DND-41 (cell line): ENCODE data around the gene MINK1.

ENCODE experiments used
- EZH2 ChIP-seq: IDR thresholded peaks from 3 replicates; pipeline ENCODE4 v1.6.1; 2012; ENCODE audit warnings: borderline replicate concordance, low read depth, mild to moderate bottlenecking, moderate library complexity, low read length, inconsistent platforms; ENCODE audit not compliant: severe bottlenecking
- TF ChIP-seq, protein P1 (sequence below): IDR thresholded peaks from 2 replicates; pipeline ENCODE4 v1.5.1; 2012; ENCODE audit warnings: borderline replicate concordance, low read length, moderate library complexity, mild to moderate bottlenecking; ENCODE audit not compliant: poor library complexity, severe bottlenecking; ENCODE audit errors: extremely low read depth

DNA sequence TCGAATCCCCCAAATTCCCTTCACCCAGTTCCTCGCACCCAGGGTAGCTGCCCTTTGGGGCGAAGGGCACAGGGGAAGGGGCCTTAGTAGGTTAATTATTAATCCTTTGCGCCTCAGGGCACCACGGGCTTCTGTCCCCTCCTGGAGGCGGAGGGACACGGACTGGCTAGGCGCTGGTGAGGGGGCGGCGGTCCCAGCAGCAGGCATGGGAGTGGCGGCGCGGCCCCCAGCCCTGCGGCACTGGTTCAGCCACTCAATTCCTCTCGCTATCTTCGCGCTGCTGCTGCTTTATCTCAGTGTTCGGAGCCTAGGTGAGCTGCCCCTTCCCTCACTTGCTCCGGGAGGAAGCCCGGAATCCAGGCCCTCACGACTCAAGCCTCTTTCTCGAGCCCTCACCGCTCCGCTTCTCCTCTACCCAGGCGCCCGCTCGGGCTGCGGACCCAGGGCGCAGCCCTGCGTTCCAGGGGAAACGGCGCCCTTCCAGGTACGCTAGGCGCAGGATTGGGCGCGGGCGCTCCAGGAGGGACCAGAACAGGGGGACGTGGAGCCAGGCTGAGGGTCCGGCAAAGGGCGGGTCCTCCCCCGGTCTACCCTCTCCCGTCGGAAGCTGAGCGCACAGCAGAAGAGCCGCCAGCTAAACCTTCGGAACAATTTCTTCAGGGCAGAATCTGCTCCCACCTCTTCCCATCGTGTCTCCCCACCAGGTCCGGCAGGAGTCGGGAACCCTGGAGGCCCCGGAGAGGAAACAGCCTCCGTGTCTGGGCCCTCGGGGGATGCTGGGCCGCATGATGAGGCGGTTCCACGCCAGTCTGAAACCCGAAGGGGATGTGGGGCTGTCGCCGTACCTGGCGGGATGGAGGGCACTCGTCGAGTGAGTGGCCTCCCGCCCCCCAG is 44.1 kb upstream of the MINK1 start, which contains the start of gene GLTPD2:
- TF ChIP-seq, protein P1, sequence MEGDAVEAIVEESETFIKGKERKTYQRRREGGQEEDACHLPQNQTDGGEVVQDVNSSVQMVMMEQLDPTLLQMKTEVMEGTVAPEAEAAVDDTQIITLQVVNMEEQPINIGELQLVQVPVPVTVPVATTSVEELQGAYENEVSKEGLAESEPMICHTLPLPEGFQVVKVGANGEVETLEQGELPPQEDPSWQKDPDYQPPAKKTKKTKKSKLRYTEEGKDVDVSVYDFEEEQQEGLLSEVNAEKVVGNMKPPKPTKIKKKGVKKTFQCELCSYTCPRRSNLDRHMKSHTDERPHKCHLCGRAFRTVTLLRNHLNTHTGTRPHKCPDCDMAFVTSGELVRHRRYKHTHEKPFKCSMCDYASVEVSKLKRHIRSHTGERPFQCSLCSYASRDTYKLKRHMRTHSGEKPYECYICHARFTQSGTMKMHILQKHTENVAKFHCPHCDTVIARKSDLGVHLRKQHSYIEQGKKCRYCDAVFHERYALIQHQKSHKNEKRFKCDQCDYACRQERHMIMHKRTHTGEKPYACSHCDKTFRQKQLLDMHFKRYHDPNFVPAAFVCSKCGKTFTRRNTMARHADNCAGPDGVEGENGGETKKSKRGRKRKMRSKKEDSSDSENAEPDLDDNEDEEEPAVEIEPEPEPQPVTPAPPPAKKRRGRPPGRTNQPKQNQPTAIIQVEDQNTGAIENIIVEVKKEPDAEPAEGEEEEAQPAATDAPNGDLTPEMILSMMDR: no peak
- no peak for TF ChIP-seq EZH2
